HG02642 (cell line): ENCODE measurements around the gene TMEM179.

Source experiments
- ATAC-seq: cut with Tn5 transposase; IDR thresholded peaks from one replicate; pipeline ENCODE4 v1.9.1; 2021; ENCODE audit warnings: mild to moderate bottlenecking; ENCODE audit not compliant: unreplicated experiment, poor library complexity

Gene TMEM179

GRCh38 chr14:104558231-104559027 is 46.1 kb downstream of the TMEM179 start:
- no peak for ATAC-seq

- ATAC-seq, result no peak
Observed at GRCh38 chr14:104557766-104558165, 46.8 kb downstream of the TMEM179 start.

- ATAC-seq, result no peak
Observed at GRCh38 chr14:104557086-104557485, 47.5 kb downstream of the TMEM179 start.

GRCh38 chr14:104556256-104557021 is 48.1 kb downstream of the TMEM179 start:
- ATAC-seq, result no peak

GRCh38 chr14:104555430-104556255 is 48.9 kb downstream of the TMEM179 start:
- no peak for ATAC-seq

GRCh38 chr14:104554608-104555429 is 49.8 kb downstream of the TMEM179 start:
- ATAC-seq, result no peak

GRCh38 chr14:104554088-104554607 is 50.4 kb downstream of the TMEM179 start:
- ATAC-seq, result no peak

- no peak for ATAC-seq
Observed at GRCh38 chr14:104553166-104554087, 51.1 kb downstream of the TMEM179 start.

- no peak for ATAC-seq
Observed at GRCh38 chr14:104552738-104553125, 51.8 kb downstream of the TMEM179 start.

GRCh38 chr14:104551851-104552737 is 52.5 kb downstream of the TMEM179 start:
- ATAC-seq, result no peak

GRCh38 chr14:104550861-104551728 is 53.5 kb downstream of the TMEM179 start:
- ATAC-seq, result no peak

- ATAC-seq, result no peak
Observed at GRCh38 chr14:104550340-104550860, 54.2 kb downstream of the TMEM179 start.

- no peak for ATAC-seq
Observed at GRCh38 chr14:104549536-104550339, 54.8 kb downstream of the TMEM179 start.

GRCh38 chr14:104548802-104549535 is 55.6 kb downstream of the TMEM179 start:
- no peak for ATAC-seq
